H9 (cell line): ENCODE results near the gene JADE2. TPM values are rescaled to one million over a fixed set of nuclear protein-coding genes. Genes with fewer than 3 reads are reported as not detected.

Experiments
- DNase-seq: peaks from one replicate; pipeline ENCODE4 v3.0.0-alpha.2; 2017
- H2AFZ ChIP-seq: one replicate; pipeline ENCODE4 v1.6.1; 2013; ENCODE audit warnings: mild to moderate bottlenecking, low read length, control low read depth, moderate library complexity
- H2AK5ac ChIP-seq: 2 replicates; pipeline ENCODE4 v1.6.1; 2013; ENCODE audit warnings: low read length, control low read depth, mixed read lengths; ENCODE audit not compliant: insufficient read length
- H2BK120ac ChIP-seq: one replicate; pipeline ENCODE4 v1.6.1; 2013; ENCODE audit warnings: low read depth, mild to moderate bottlenecking, low read length, control low read depth, inconsistent platforms; ENCODE audit not compliant: poor library complexity, severe bottlenecking
- H2BK12ac ChIP-seq: 2 replicates; pipeline ENCODE4 v1.6.1; 2013; ENCODE audit warnings: low read length, control low read depth, mixed read lengths, low read depth; ENCODE audit not compliant: insufficient read length
- H2BK15ac ChIP-seq: 2 replicates; pipeline ENCODE4 v1.6.1; 2013; ENCODE audit warnings: low read depth, low read length, control low read depth
- H2BK20ac ChIP-seq: one replicate; pipeline ENCODE4 v1.6.1; 2013; ENCODE audit warnings: low read depth, mild to moderate bottlenecking, low read length, control low read depth, inconsistent platforms; ENCODE audit not compliant: poor library complexity, severe bottlenecking
- H2BK5ac ChIP-seq: 2 replicates; pipeline ENCODE4 v1.6.1; 2013; ENCODE audit warnings: low read length, control low read depth, mixed read lengths; ENCODE audit not compliant: insufficient read length
- H3K14ac ChIP-seq: 2 replicates; pipeline ENCODE4 v1.6.1; 2013; ENCODE audit warnings: low read length, control low read depth; ENCODE audit not compliant: insufficient read depth
- H3K18ac ChIP-seq: 2 replicates; pipeline ENCODE4 v1.6.1; 2013; ENCODE audit warnings: low read depth, mild to moderate bottlenecking, mixed read lengths, low read length, control low read depth; ENCODE audit not compliant: insufficient read length
- H3K23ac ChIP-seq: 2 replicates; pipeline ENCODE4 v1.6.1; 2013; ENCODE audit warnings: low read length, control low read depth, mixed read lengths, low read depth; ENCODE audit not compliant: insufficient read length
- H3K23me2 ChIP-seq: 2 replicates; pipeline ENCODE4 v1.6.1; 2013; ENCODE audit warnings: low read depth, mild to moderate bottlenecking, mixed read lengths, low read length, control low read depth; ENCODE audit not compliant: insufficient read length, poor library complexity, severe bottlenecking
- H3K27ac ChIP-seq: 2 replicates; pipeline ENCODE4 v1.5.1; 2013; ENCODE audit warnings: low read length, control low read depth, mixed read lengths, low read depth; ENCODE audit not compliant: insufficient read length
- H3K27me3 ChIP-seq: 2 replicates; pipeline ENCODE4 v1.6.1; 2013; ENCODE audit warnings: low read length, control low read depth, inconsistent platforms; ENCODE audit not compliant: insufficient read depth
- H3K4ac ChIP-seq: 2 replicates; pipeline ENCODE4 v1.6.1; 2013; ENCODE audit warnings: low read depth, mild to moderate bottlenecking, control low read depth, inconsistent platforms, low read length, moderate library complexity
- H3K4me1 ChIP-seq: 2 replicates; pipeline ENCODE4 v1.6.1; 2013; ENCODE audit warnings: low read length, control low read depth, inconsistent platforms; ENCODE audit not compliant: insufficient read depth
- H3K4me2 ChIP-seq: 2 replicates; pipeline ENCODE4 v1.6.1; 2013; ENCODE audit warnings: low read length, control low read depth, mixed read lengths; ENCODE audit not compliant: insufficient read length, insufficient read depth
- H3K56ac ChIP-seq: 2 replicates; pipeline ENCODE4 v1.6.1; 2013; ENCODE audit warnings: low read depth, mild to moderate bottlenecking, mixed read lengths, low read length, control low read depth; ENCODE audit not compliant: insufficient read length
- H3K79me1 ChIP-seq: 2 replicates; pipeline ENCODE4 v1.6.1; 2013; ENCODE audit warnings: low read depth, mild to moderate bottlenecking, moderate library complexity, low read length, control low read depth, inconsistent platforms; ENCODE audit not compliant: insufficient read depth, poor library complexity, severe bottlenecking
- H3K79me2 ChIP-seq: 2 replicates; pipeline ENCODE4 v1.6.1; 2013; ENCODE audit warnings: low read length, control low read depth, inconsistent platforms; ENCODE audit not compliant: insufficient read depth
- H3K9ac ChIP-seq: 2 replicates; pipeline ENCODE4 v1.6.1; 2013; ENCODE audit warnings: low read length, control low read depth, mixed read lengths; ENCODE audit not compliant: insufficient read length; ENCODE audit errors: extremely low read depth
- H3K9me3 ChIP-seq: one replicate; pipeline ENCODE4 v1.6.1; 2013; ENCODE audit warnings: low read depth, low read length, inconsistent platforms; ENCODE audit not compliant: control insufficient read depth
- H3T11ph ChIP-seq: one replicate; pipeline ENCODE4 v1.6.1; 2013; ENCODE audit warnings: mild to moderate bottlenecking, low read length, control low read depth, inconsistent platforms
- H4K20me1 ChIP-seq: one replicate; pipeline ENCODE4 v1.6.1; 2013; ENCODE audit not compliant: control insufficient read depth, insufficient read length, insufficient read depth
- H4K5ac ChIP-seq: 2 replicates; pipeline ENCODE4 v1.6.1; 2013; ENCODE audit warnings: low read depth, mild to moderate bottlenecking, mixed read lengths, low read length, control low read depth; ENCODE audit not compliant: insufficient read length
- H4K8ac ChIP-seq: replicated peaks from 2 replicates; pipeline ENCODE4 v1.6.1; 2013; ENCODE audit warnings: low read length, control low read depth, mixed read lengths, low read depth; ENCODE audit not compliant: insufficient read length
- H4K91ac ChIP-seq: 2 replicates; pipeline ENCODE4 v1.6.1; 2013; ENCODE audit warnings: low read depth, mild to moderate bottlenecking, moderate library complexity, mixed read lengths, low read length, control low read depth; ENCODE audit not compliant: insufficient read length
- H3K27ac Mint-ChIP-seq, 3 experiments: 2 replicates in 2 of 3; 3 replicates in 1 of 3; pipeline ENCODE4 v1.8.0; 2020 to 2021; ENCODE audit warnings: mixed read lengths in 3 of 3, mild to moderate bottlenecking in 1 of 3, moderate library complexity in 1 of 3
- H3K27me3 Mint-ChIP-seq: 2 replicates; pipeline ENCODE4 v1.8.0; 2021; ENCODE audit warnings: low read depth, mild to moderate bottlenecking, moderate library complexity, mixed read lengths
- H3K36me3 Mint-ChIP-seq, 3 experiments: 2 replicates in 2 of 3; 3 replicates in 1 of 3; pipeline ENCODE4 v1.8.0; 2020 to 2021; ENCODE audit warnings: low read depth in 3 of 3, mixed read lengths in 3 of 3; ENCODE audit not compliant: insufficient read depth in 1 of 3
- H3K4me1 Mint-ChIP-seq, 2 experiments: 2 replicates each; pipeline ENCODE4 v1.8.0; 2020; ENCODE audit warnings: mixed read lengths in 2 of 2
- H3K4me3 Mint-ChIP-seq, 2 experiments: 2 replicates in 1 of 2; 3 replicates in 1 of 2; pipeline ENCODE4 v1.8.0; 2020 to 2021; ENCODE audit warnings: mild to moderate bottlenecking in 2 of 2, mixed read lengths in 2 of 2, moderate library complexity in 1 of 2
- H3K9me3 Mint-ChIP-seq, 2 experiments: 2 replicates in 1 of 2; 3 replicates in 1 of 2; pipeline ENCODE4 v1.8.0; 2020; ENCODE audit warnings: mild to moderate bottlenecking in 2 of 2, mixed read lengths in 2 of 2, moderate library complexity in 1 of 2
- CTCF ChIP-seq: fragments of 200-600 bp; sonication (generic); conservative IDR thresholded peaks from 3 replicates; pipeline ENCODE4 v1.8.0; 2021; ENCODE audit warnings: antibody characterized with exemption, mild to moderate bottlenecking
- WGBS: extraction: QIAGEN DNeasy Blood & Tissue Kit; methylation state at CpG from one replicate; pipeline ENCODE4 v1.1.7; 2013; ENCODE audit warnings: missing lambda C conversion rate, low lambda C conversion rate, mixed read lengths; ENCODE audit not compliant: insufficient read length; ENCODE audit errors: extremely low coverage; 5-methylcytosine and 5-hydroxymethylcytosine counted together
- total RNA-seq: library from RNA; stranded (reverse); gene quantifications from 2 replicates; pipeline ENCODE4 v1.2.1, GENCODE V29; 2021

Gene JADE2
- total RNA-seq, 1 experiment from 2014 or later: 99.7 TPM

DNA sequence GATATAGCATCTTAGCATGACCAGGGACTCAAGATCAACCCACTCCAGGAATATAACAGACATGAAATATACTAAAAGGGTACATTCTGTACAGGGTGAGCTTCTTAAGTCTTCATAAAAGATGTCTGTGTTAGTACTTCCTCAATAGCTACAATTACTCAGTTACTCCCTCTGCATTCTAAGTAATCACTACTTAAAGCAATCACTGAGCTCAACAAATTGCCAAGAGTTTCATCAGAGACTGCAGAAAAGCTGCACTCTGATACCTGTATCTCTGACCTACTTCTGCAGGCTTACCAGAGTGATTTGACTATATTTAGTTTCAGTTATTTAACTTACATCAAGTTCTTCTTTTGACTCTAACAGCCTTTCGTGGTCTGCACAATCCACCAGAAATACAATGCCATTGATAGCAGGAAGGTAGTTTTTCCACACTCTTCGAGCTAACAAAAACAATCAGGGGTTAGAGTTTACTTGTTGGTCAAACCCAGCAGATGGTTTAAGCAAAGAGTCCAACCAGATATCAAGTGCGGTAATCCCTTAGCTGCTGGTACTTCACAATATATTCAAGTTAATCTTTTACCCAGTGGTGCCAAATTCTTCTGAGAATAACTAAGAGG, 83.9 kb downstream of the JADE2 start:
- no peak for TF ChIP-seq CTCF
- no peak overlapping the region for H2BK15ac ChIP-seq
- H4K91ac ChIP-seq: no peak overlapping the region
- Mint-ChIP-seq H3K27me3 (no peaks in the 10 kb centered on the region), H3K27ac (no peak overlapping the region), H3K4me3 (no peak overlapping the region), H3K36me3 (peaks cover 6 to 70% (median 35%) of the 10 kb centered on the region in 3 experiments; a peak in 6 of 7 replicates), H3K9me3 (no peaks in the 10 kb centered on the region), H3K4me1 (peaks cover 7 to 8% of the 10 kb centered on the region in 2 experiments)
- no peak overlapping the region for H2BK120ac ChIP-seq
- H3K27ac ChIP-seq: no peak overlapping the region
- H3K79me2 ChIP-seq: no peaks in the 10 kb centered on the region
- no peak overlapping the region for H2BK12ac ChIP-seq
- WGBS: no CpG with 5 or more reads among the region's 3 CpGs
- H4K8ac ChIP-seq: no peak overlapping the region
- no peaks in the 10 kb centered on the region for H3K27me3 ChIP-seq
- H3K56ac ChIP-seq: no peak overlapping the region
- H2AK5ac ChIP-seq: no peak overlapping the region
- no peak overlapping the region for H3K23ac ChIP-seq
- no peak overlapping the region for H3K4ac ChIP-seq
- H3K23me2 ChIP-seq: no peaks in the 10 kb centered on the region
- H2AFZ ChIP-seq: no peak overlapping the region
- H3K14ac ChIP-seq: no peak overlapping the region
- no peaks in the 10 kb centered on the region for H3K79me1 ChIP-seq
- no peak overlapping the region for H4K5ac ChIP-seq
- no peak for DNase-seq
- no peak overlapping the region for H2BK20ac ChIP-seq
- H2BK5ac ChIP-seq: no peak overlapping the region
- H4K20me1 ChIP-seq: no peaks in the 10 kb centered on the region
- H3K9ac ChIP-seq: no peak overlapping the region
- H3K4me2 ChIP-seq: no peak overlapping the region
- H3K18ac ChIP-seq: no peak overlapping the region
- H3T11ph ChIP-seq: no peak overlapping the region
- H3K4me1 ChIP-seq: no peaks in the 10 kb centered on the region
- no peaks in the 10 kb centered on the region for H3K9me3 ChIP-seq
